ENCODE measurements around the gene CNNM2.
"Not testable (repeated sequence)": the region's sequence is repeated elsewhere in the genome, so short reads cannot be mapped to it uniquely, and the experiment has no call there.

The CNNM2 gene

GRCh38 chr10:102927311-102928010 lies 9.4 kb downstream of the CNNM2 start:
- no peak for DNase-seq

- DNase-seq, result not testable (repeated sequence)
Observed at GRCh38 chr10:102928442-102928841, 10.3 kb downstream of the CNNM2 start.

GRCh38 chr10:102930720-102931119 lies 12.6 kb downstream of the CNNM2 start:
- no peak for DNase-seq

GRCh38 chr10:102931643-102932042 lies 13.5 kb downstream of the CNNM2 start:
- no peak for DNase-seq

- no peak for DNase-seq
Observed at GRCh38 chr10:102935505-102935904, 17.4 kb downstream of the CNNM2 start.

- DNase-seq, result no peak
Observed at GRCh38 chr10:102935939-102936605, 18.0 kb downstream of the CNNM2 start.

- DNase-seq, result no peak
Observed at GRCh38 chr10:102941401-102941800, 23.3 kb downstream of the CNNM2 start.

- no peak for DNase-seq
Observed at GRCh38 chr10:102945449-102945848, 27.4 kb downstream of the CNNM2 start.

GRCh38 chr10:102945962-102946361 lies 27.9 kb downstream of the CNNM2 start:
- DNase-seq, result no peak

GRCh38 chr10:102946992-102947391 lies 28.9 kb downstream of the CNNM2 start:
- no peak for DNase-seq

GRCh38 chr10:102948176-102948575 lies 30.1 kb downstream of the CNNM2 start:
- no peak for DNase-seq

GRCh38 chr10:102948786-102949185 lies 30.7 kb downstream of the CNNM2 start:
- no peak for DNase-seq

GRCh38 chr10:102949916-102950315 lies 31.8 kb downstream of the CNNM2 start:
- no peak for DNase-seq

GRCh38 chr10:102951316-102951715 lies 33.2 kb downstream of the CNNM2 start:
- no peak for DNase-seq

- DNase-seq, result no peak
Observed at GRCh38 chr10:102959360-102959759, 41.3 kb downstream of the CNNM2 start.

- DNase-seq, result no peak
Observed at GRCh38 chr10:102960157-102960556, 42.1 kb downstream of the CNNM2 start.

GRCh38 chr10:102962267-102962666 lies 44.2 kb downstream of the CNNM2 start:
- DNase-seq, result no peak

- DNase-seq, result no peak
Observed at GRCh38 chr10:102962951-102963755, 45.1 kb downstream of the CNNM2 start.

- no peak for DNase-seq
Observed at GRCh38 chr10:102963756-102964025, 45.6 kb downstream of the CNNM2 start.

- DNase-seq, result not testable (repeated sequence)
Observed at GRCh38 chr10:102964064-102964463, 46.0 kb downstream of the CNNM2 start.

- no peak for DNase-seq
Observed at GRCh38 chr10:102964713-102965112, 46.6 kb downstream of the CNNM2 start.

- DNase-seq, result no peak
Observed at GRCh38 chr10:102965311-102965851, 47.3 kb downstream of the CNNM2 start.

GRCh38 chr10:102967123-102967522 lies 49.0 kb downstream of the CNNM2 start:
- DNase-seq, result no peak

Measured in NCI-H2081 treated with DMSO at 0.1 percent for 48 hours (cell line).